ENCODE measurements around the gene MYLK2. TPM values are rescaled to one million over a fixed set of nuclear protein-coding genes. Genes with fewer than 3 reads are reported as not detected.
A peak's percentile ranks its signal among the peaks of the same experiment; 100 is the strongest.

The MYLK2 gene
- total RNA-seq, 1 donor from 2014 or later = not detected

GRCh38 chr20:31849306-31849930, 30.3 kb downstream of the MYLK2 start:
- peak; percentile 9 for ATAC-seq
- no peak for DNase-seq (ENCODE audit: low spot score)

DNA sequence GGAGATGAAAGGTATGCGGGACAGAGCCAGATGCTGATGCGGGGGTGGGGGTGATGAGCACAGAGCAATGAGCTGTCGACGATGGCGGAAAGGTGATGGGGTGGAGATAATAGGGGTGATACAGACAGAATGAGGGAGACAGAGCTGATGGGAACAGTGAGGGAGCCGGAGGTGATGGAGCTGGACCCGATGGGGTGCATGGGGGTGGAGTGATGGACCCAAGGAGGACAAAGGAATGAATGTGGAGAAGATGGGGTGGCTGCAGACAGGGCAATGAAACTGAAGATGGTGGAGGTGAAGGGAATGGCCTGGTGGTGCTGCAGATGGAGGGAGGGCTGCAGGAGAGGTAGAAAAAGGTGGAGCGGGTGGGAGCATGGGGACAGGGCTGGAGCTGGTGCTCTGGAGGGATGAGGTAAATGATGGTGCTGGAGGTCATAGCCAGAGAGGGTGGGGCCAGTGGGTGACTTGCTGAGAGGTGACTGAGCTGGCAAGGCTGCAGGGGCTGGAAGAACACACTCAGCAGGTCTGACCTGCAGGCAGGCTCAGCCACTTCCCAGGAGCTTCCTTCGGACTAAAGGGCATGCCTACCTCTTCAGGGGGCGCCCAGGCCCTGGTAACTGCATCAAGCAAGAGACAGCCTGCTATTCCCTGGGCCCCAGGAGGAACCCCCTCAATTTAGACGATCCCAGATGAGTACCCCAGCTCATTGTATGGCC, 32.2 kb downstream of the MYLK2 start:
- no peak for DNase-seq (ENCODE audit: low spot score)
- no peak for ATAC-seq

- ATAC-seq = no peak
Measured at GRCh38 chr20:31853481-31853880, 34.3 kb downstream of the MYLK2 start.

GRCh38 chr20:31856516-31856915, 37.4 kb downstream of the MYLK2 start:
- DNase-seq (ENCODE audit: low spot score) = no peak
- ATAC-seq = no peak

More at GRCh38 chr20:31853481-31853880, 34.3 kb downstream of the MYLK2 start:
- no peak for DNase-seq (ENCODE audit: low spot score)

DNA sequence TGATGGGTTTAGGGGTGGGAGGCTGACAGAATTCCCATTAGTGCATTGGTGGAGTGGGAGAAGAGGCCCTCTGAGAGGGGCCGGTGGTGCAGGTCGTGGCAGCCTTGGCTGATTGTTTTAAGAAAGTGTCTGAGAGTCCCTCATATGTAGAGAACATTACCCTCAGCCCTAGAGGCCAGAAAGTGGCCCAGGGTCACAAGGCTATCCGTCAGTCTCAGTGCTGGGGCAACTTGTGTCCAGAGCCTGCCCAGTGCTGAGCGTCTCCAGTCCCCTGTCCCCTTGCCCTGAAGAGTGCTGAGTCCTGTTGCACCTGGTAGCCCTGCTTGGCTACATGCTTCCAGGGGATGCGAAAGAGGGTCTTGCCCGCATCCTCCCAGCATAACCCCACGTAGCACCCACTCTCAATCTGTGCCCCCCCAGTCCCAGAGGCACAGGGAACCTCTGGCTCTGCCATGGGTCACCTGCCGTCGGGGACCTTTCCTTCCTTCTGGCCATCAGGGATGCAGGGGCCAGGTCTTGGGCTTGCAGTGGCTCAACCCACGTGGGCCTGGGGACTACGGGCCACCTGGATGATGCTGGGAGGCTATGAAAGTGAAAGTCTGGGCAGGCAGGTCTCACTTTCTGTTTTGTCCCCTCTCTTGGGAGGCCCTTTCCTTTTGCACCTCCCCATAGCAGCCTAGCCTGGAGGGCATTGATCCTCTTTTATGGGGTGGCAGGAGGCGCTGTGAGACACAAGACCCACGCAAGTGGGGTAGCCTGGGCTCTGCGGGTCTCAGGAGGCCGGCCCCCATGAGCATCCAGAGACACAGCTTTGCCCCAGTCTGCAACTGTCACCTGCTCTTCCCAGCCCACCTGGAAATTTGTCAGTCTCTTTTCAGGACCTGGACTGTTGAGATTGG, 39.0 kb downstream of the MYLK2 start:
- no peak for DNase-seq (ENCODE audit: low spot score)
- no peak for ATAC-seq

GRCh38 chr20:31858760-31859083, 39.6 kb downstream of the MYLK2 start:
- DNase-seq (ENCODE audit: low spot score) (no peak), ATAC-seq (no peak)

- ATAC-seq = no peak
- no peak for DNase-seq (ENCODE audit: low spot score)
Measured at GRCh38 chr20:31859266-31859997, 40.3 kb downstream of the MYLK2 start.

GRCh38 chr20:31859998-31860380, 40.8 kb downstream of the MYLK2 start:
- DNase-seq (ENCODE audit: low spot score) (no peak), ATAC-seq (no peak)

GRCh38 chr20:31860390-31861134, 41.4 kb downstream of the MYLK2 start:
- DNase-seq (ENCODE audit: low spot score) (peak; percentile 39), ATAC-seq (peak; percentile 38)

DNA sequence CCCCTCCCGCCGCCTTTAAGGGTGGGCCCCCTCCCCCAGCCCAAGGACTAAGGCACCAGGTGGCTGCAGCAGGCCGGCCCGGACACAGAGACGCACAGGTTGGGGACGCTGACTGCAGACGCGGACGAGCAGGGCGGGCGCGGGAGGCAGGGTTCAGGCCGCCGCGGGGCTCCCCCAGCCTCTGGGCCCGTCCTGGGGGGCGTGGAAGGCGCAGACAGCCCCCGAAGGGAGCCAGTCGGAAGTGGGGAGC, 41.9 kb downstream of the MYLK2 start:
- DNase-seq (ENCODE audit: low spot score) (no peak), ATAC-seq (peak; percentile 32)

DNA sequence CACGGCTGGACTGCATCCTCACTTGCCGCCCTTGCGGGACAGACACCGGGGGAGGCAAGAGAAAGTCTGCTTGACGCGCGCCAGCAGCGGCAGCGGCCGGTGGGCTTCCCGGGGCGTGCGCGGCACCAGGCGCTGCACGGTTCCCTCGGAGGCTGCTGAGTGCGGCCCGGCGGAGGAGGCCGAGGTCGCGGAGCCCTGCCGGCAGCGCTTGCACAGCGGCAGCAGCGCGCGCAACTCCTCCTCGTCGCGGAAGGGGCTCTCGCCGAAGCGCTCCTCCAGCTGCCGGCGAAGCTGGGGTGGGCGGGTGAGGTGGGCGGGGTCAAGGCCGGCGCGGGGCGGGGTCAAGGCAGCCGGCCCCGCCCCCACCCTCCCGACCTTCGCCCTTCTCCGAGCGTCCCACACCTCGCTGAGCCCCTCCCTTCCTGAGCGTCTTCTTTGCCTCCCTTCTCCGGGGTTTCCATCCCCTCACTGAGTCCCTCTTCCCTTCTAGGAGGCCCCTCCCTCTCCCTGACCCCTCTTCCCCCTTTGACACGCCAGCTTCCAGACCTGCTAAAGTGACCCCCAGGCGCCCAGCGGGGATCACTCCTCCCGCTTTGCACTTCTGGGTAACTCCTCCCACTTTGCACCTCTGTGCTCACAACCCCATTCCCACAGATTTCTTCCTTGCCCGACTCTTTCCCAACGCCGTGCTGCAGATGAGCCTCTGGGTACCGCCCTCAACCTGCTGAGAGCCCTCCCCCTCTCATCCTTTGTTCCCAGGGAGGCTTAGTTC, 42.4 kb downstream of the MYLK2 start:
- peak; percentile 43 for DNase-seq (ENCODE audit: low spot score)
- peak; percentile 78 for ATAC-seq

DNA sequence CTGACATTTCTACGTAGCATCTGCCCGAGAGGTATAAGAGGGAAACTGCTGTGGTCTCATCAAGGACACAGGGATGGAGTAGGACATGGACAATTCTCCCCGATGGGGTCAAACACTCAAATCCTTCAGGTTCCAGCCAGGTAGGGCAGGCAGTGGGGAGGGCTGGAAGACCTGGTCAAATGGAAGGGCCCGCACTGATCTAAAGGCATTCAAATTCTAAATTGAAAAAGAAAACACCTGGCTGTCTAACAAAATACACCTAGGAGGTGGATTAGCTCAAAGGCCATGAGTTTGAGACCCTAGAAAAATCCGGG, 43.0 kb downstream of the MYLK2 start:
- DNase-seq (ENCODE audit: low spot score) = no peak
- ATAC-seq = no peak

- ATAC-seq = no peak
- DNase-seq (ENCODE audit: low spot score) = peak; percentile 36
Measured at GRCh38 chr20:31862506-31862905, 43.4 kb downstream of the MYLK2 start.

DNA sequence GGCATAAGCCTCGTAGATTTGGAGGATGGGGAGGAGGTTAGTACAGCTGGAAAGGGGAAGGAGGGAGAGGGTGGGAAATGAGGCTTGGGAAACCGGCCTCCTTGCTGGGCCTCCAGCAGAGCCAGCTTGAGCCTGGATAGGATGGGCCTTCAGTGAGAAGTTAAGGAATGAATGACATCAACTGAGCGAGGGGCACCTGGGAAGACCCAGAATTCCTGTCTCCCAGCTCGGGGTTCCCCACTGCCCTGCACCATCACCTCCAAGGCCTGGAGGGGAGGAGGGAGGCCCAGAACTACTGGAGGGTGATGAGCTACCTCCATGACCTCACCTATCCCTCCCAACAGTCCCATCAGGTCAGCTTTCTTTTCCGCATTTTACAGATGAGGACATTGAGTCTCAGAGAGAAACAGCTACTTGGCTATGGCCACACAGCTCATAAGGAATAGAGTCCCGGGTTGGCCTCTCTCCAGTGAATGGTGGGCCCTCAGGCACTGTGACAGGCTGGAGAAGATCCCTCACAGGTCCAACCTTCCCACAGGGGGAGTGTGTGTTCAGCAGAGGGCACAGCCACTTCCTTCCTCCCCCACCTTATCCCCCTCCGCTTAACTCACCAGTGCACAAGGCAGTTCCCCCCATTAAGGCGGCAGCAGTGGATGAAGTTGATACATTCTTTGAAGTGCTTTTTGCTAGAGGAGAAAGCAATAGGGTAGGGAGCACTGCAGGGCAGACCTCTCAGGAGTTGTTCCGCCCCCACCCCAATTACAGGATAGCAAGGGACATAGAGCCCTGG, 44.3 kb downstream of the MYLK2 start:
- no peak for DNase-seq (ENCODE audit: low spot score)
- no peak for ATAC-seq

DNA sequence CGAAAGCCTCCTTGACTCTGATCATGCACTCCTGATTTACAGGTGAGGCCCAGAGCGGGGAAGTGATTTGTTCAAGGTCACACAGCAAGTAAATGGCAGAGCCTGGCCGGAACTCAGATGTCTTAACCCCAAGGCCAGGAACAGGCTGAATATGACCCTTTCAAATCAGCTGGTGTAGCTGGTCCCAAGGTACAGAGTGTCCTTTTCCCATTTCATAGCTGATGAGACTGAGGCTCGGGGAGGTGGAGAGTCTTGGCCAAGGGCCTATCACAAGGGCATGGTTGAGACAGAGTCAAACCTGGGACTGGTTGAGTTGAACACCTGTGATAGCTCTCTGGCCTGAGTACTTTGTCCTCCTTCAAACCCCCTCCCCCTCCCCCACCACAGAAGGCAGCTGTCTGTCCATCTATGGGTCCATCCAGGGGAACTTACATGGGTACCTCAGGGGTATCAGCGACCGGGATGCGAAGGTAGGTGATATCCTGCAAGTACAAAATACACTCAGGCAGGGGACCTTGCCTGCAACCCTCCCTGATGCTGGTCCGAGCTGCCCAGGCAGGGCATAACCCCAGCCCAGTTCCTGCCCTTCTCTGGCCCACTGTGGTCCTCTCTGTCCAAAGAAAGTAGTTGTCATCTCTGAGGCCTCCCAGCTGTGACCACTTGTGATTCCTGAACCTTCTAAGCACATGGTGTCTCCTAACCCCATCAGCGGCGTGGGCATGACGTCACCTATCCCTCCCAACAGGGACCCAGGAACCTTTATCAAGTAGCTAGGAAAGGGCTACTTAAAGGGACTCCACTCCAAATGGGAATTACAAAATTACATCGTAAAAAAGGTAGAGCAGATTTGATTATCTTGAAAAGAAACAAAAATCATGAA, 45.6 kb downstream of the MYLK2 start:
- ATAC-seq = no peak

GRCh38 chr20:31866221-31866620, 47.1 kb downstream of the MYLK2 start:
- DNase-seq (ENCODE audit: low spot score) (no peak), ATAC-seq (no peak)

More for the DNA sequence above, 45.6 kb downstream of the MYLK2 start:
- no peak for DNase-seq (ENCODE audit: low spot score)

GRCh38 chr20:31868853-31869672, 49.9 kb downstream of the MYLK2 start:
- no peak for DNase-seq (ENCODE audit: low spot score)
- no peak for ATAC-seq

- no peak for ATAC-seq
Measured at GRCh38 chr20:31869673-31869941, 50.5 kb downstream of the MYLK2 start.

More at GRCh38 chr20:31869673-31869941, 50.5 kb downstream of the MYLK2 start:
- DNase-seq (ENCODE audit: low spot score) = no peak

Measured in left lobe of liver (tissue), 2 donors.